Colon (tissue), 2 donors: Measurements from ENCODE around the gene LRRC59.

Experiments
- FAIRE-seq: peaks from 2 replicates; lab custom pipeline; 2012; peaks lifted over from hg19 to GRCh38; lab: Jason Lieb, UNC
- donor health status: control.
- donor health status: control.

LRRC59 gene

GRCh38 chr17:50361561-50362480, 35.5 kb downstream of the LRRC59 start:
- FAIRE-seq = no peak

- FAIRE-seq = no peak
Observed at GRCh38 chr17:50360486-50361115, 36.7 kb downstream of the LRRC59 start.

- no peak for FAIRE-seq
Observed at GRCh38 chr17:50359998-50360461, 37.3 kb downstream of the LRRC59 start.

GRCh38 chr17:50359005-50359699, 38.2 kb downstream of the LRRC59 start:
- no peak for FAIRE-seq

GRCh38 chr17:50358177-50358576, 39.1 kb downstream of the LRRC59 start:
- no peak for FAIRE-seq

GRCh38 chr17:50356892-50357510, 40.3 kb downstream of the LRRC59 start:
- FAIRE-seq = no peak

- no peak for FAIRE-seq
Observed at GRCh38 chr17:50356418-50356817, 40.9 kb downstream of the LRRC59 start.

- no peak for FAIRE-seq
Observed at GRCh38 chr17:50355701-50356341, 41.5 kb downstream of the LRRC59 start.

- FAIRE-seq = no peak
Observed at GRCh38 chr17:50355336-50355700, 42.0 kb downstream of the LRRC59 start.

- no peak for FAIRE-seq
Observed at GRCh38 chr17:50354776-50355175, 42.5 kb downstream of the LRRC59 start.

GRCh38 chr17:50354198-50354597, 43.1 kb downstream of the LRRC59 start:
- FAIRE-seq = no peak

- no peak for FAIRE-seq
Observed at GRCh38 chr17:50353600-50354195, 43.6 kb downstream of the LRRC59 start.

- no peak for FAIRE-seq
Observed at GRCh38 chr17:50352693-50353599, 44.4 kb downstream of the LRRC59 start.

GRCh38 chr17:50352072-50352692, 45.1 kb downstream of the LRRC59 start:
- no peak for FAIRE-seq

GRCh38 chr17:50350733-50351132, 46.6 kb downstream of the LRRC59 start:
- no peak for FAIRE-seq

GRCh38 chr17:50349243-50349600, 48.1 kb downstream of the LRRC59 start:
- no peak for FAIRE-seq

GRCh38 chr17:50348522-50349242, 48.6 kb downstream of the LRRC59 start:
- FAIRE-seq = no peak

- no peak for FAIRE-seq
Observed at GRCh38 chr17:50347894-50348291, 49.4 kb downstream of the LRRC59 start.
